Activated CD4-positive, alpha-beta memory T cell treated with anti-CD3 and anti-CD28 coated beads for 36 hours (primary cell): ENCODE measurements around the gene SOWAHD. TPM values are rescaled to one million over a fixed set of nuclear protein-coding genes. Genes with fewer than 3 reads are reported as not detected.
A peak's percentile ranks its signal among the peaks of the same experiment; 100 is the strongest.
"Not testable (repeated sequence)": the region's sequence is repeated elsewhere in the genome, so short reads cannot be mapped to it uniquely, and the experiment has no call there.

Experiments
- CTCF ChIA-PET: fragments of 350-600 bp; sonication (Branson Sonifier 250); formaldehyde crosslinking; loops from one replicate; lab custom pipeline; 2021; ENCODE audit warnings: antibody characterized with exemption, inconsistent platforms; lab: Charles Lee
- POLR2A ChIA-PET: fragments of 350-600 bp; sonication (Branson Sonifier 250); formaldehyde crosslinking; loops from one replicate; lab custom pipeline; 2021; ENCODE audit warnings: antibody characterized with exemption; lab: Charles Lee
- DNase-seq: peaks from one replicate; pipeline ENCODE4 v3.0.0-alpha.2; 2020
- H3K27ac Mint-ChIP-seq: one replicate; pipeline ENCODE4 v1.8.0; 2021; ENCODE audit warnings: mixed read lengths
- H3K27me3 Mint-ChIP-seq: one replicate; pipeline ENCODE4 v1.8.0; 2021; ENCODE audit warnings: mixed read lengths
- H3K36me3 Mint-ChIP-seq: one replicate; pipeline ENCODE4 v1.8.0; 2021; ENCODE audit warnings: mixed read lengths
- H3K4me1 Mint-ChIP-seq: one replicate; pipeline ENCODE4 v1.8.0; 2021; ENCODE audit warnings: low read depth, mixed read lengths
- H3K4me3 Mint-ChIP-seq: one replicate; pipeline ENCODE4 v1.8.0; 2021; ENCODE audit warnings: mild to moderate bottlenecking, mixed read lengths
- H3K9me3 Mint-ChIP-seq: one replicate; pipeline ENCODE4 v1.8.0; 2021; ENCODE audit warnings: mixed read lengths
- intact Hi-C: fragments of 100-400 bp; cut with micrococcal nuclease; formaldehyde crosslinking; loops from one replicate; pipeline ENCODE4 v1.15.1; 2023
- total RNA-seq, 2 experiments: library from RNA; stranded (reverse); gene quantifications; one replicate each; pipeline ENCODE4 v1.2.3, GENCODE V29; 2021

Gene SOWAHD
- total RNA-seq, 2 experiments from 2014 or later = 0.34 to 0.55 TPM

DNA sequence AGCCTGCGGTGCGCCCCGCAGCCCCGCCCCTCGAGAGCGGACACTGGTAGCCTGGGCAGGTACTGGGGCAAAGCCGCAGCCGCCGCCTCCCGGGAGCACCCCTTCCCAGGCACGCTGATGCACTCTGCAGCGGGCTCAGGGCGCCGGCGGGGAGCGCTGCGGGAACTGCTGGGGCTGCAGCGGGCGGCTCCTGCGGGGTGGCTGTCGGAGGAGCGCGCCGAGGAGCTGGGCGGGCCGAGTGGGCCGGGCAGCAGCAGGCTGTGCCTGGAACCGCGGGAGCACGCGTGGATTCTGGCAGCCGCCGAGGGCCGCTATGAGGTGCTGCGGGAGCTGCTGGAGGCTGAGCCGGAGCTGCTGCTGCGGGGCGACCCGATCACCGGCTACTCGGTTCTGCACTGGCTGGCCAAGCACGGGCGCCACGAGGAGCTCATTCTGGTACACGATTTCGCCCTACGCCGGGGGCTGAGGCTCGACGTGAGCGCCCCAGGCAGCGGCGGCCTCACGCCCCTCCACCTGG lies 401 bp downstream of the SOWAHD start:
- peaks cover 40% of the 10 kb centered on the region for H3K4me1 Mint-ChIP-seq
- POLR2A ChIA-PET = interaction anchor here (0.5 to 2.3 kb wide), 9 partner anchors 16 to 216 kb away, joined by 3 to 9 read pairs (median 3); partner anchors contain the start of genes RPL39 and SEPTIN6

DNA sequence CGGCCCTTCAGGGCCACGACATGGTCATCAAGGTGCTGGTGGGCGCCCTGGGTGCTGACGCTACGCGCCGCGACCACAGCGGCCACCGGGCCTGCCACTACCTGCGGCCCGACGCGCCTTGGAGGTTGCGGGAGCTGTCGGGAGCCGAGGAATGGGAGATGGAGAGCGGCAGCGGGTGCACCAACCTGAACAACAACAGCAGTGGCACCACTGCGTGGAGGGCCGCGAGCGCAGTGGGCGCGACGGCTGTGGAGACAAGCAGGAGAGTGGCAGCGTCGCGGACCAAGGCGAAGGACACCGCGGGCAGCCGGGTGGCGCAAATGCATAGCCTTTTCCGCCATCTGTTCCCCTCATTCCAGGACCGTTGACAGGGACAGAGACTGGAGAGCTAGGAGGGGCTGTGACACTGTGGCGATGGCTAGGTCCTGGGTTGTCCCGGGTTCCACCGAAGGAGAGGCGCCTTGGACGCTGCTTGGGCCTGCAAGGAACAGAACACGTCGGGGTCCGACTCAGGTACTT lies 919 bp downstream of the SOWAHD start:
- ChIA-PET POLR2A (interaction anchor here (0.7 to 2.3 kb wide), 3 partner anchors 25 to 111 kb away, joined by 3 to 6 read pairs (median 3); no protein-coding TSS in a partner anchor), CTCF (interaction anchor here (1.2 to 2.2 kb wide), 4 partner anchors 10 to 243 kb away, joined by 3 to 9 read pairs (median 4); no protein-coding TSS in a partner anchor)
- Mint-ChIP-seq H3K27ac (no peak overlapping the region), H3K4me3 (peak overlapping the region; percentile 12), H3K36me3 (no peaks in the 10 kb centered on the region), H3K4me1 (peaks cover 35% of the 10 kb centered on the region), H3K27me3 (no peaks in the 10 kb centered on the region), H3K9me3 (no peaks in the 10 kb centered on the region)
- no peak for DNase-seq
- intact Hi-C loops = loop anchor here (5.0 to 10.0 kb wide), 3 partner anchors 113 to 1548 kb away; partner anchors contain the start of genes NDUFA1 and RNF113A

More for the DNA sequence above, 401 bp downstream of the SOWAHD start:
- H3K4me3 Mint-ChIP-seq = peak overlapping the region; percentile 12
- no peaks in the 10 kb centered on the region for H3K36me3 Mint-ChIP-seq
- H3K27me3 Mint-ChIP-seq = no peaks in the 10 kb centered on the region
- CTCF ChIA-PET = interaction anchor here (1.0 to 2.2 kb wide), 8 partner anchors 10 to 243 kb away, joined by 3 to 9 read pairs (median 4); no protein-coding TSS in a partner anchor
- H3K9me3 Mint-ChIP-seq = no peaks in the 10 kb centered on the region
- intact Hi-C loops = loop anchor here (5.0 to 10.0 kb wide), 3 partner anchors 114 to 1549 kb away; partner anchors contain the start of genes NDUFA1 and RNF113A
- H3K27ac Mint-ChIP-seq = no peak overlapping the region
- peak; percentile 51 for DNase-seq

DNA sequence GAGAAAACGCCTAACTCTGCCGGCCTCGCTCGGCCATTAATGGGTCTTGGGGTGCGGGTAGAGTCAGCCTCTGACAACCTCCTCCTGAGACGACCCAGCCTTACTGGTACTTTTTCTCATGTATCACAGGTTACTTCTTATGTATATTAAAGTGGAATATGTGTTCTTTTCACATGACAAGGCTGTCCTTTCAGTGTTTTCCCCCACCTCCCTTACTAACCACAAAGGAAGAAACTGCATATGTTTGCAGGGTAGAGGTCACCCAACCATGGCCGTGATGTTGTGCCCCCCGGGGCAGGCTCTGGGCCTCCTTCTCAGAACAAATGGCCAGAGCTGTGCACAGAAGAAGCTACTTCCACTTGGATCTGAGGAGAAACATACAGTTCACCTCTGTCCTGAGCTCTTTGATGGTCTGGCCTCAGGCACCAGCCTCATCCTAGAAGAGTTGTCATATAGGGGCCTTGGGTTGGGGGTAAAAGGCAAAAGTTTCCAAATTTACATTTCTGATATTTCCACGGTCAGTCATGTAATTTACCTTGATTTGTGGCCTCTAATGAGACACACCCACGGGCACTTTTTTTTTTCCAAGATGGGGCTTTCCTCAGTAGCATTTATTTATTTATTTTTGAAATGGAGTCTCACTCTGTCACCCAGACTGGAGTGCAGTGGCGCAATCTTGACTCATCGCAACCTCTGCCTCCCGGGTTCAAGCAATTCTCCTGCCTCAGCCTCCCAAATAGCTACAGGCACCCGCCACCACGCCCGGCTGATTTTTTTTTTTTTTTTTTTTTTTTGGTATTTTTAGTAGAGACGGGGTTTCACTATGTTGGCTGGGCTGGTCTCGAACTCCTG lies 1.9 kb downstream of the SOWAHD start:
- intact Hi-C loops = no loop called here
- no peak for DNase-seq
- Mint-ChIP-seq H3K27ac (no peak overlapping the region), H3K27me3 (no peaks in the 10 kb centered on the region), H3K9me3 (no peaks in the 10 kb centered on the region), H3K4me3 (no peak overlapping the region), H3K4me1 (peaks cover 27% of the 10 kb centered on the region), H3K36me3 (no peaks in the 10 kb centered on the region)
- CTCF ChIA-PET = interaction anchor here (1.2 to 1.4 kb wide), 3 partner anchors 9 to 31 kb away, joined by 3 to 5 read pairs (median 3); no protein-coding TSS in a partner anchor
- POLR2A ChIA-PET = no interaction called here

DNA sequence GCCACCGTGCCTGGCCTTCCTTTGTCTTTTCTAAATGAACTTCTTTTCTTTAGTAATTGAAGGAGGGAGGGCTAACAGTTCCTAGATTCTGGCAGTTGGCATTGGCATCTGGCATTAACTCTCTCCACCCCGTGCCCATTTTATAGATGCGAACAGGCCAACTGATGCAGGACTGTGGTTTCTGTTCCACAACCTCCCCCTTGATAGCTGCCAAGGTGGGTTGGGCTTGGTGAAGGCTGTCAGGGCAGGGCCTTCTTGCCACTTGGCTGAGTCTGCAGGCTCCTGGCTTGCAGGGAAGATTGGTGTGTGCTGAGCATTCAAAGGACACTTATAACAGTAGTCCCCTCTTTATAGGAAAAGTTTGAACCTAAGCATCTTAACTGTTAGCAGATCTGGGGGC lies 4.3 kb downstream of the SOWAHD start:
- DNase-seq = no peak
- H3K27me3 Mint-ChIP-seq = no peaks in the 10 kb centered on the region
- ChIA-PET POLR2A (no interaction called here), CTCF (interaction anchor here (0.6 kb wide), 1 partner anchor 263 kb away, joined by 4 read pairs; no protein-coding TSS in a partner anchor)
- H3K9me3 Mint-ChIP-seq = no peaks in the 10 kb centered on the region
- H3K36me3 Mint-ChIP-seq = no peaks in the 10 kb centered on the region
- no peak overlapping the region for H3K4me3 Mint-ChIP-seq
- H3K4me1 Mint-ChIP-seq = peaks cover 2% of the 10 kb centered on the region
- intact Hi-C loops = no loop called here
- no peak overlapping the region for H3K27ac Mint-ChIP-seq

DNA sequence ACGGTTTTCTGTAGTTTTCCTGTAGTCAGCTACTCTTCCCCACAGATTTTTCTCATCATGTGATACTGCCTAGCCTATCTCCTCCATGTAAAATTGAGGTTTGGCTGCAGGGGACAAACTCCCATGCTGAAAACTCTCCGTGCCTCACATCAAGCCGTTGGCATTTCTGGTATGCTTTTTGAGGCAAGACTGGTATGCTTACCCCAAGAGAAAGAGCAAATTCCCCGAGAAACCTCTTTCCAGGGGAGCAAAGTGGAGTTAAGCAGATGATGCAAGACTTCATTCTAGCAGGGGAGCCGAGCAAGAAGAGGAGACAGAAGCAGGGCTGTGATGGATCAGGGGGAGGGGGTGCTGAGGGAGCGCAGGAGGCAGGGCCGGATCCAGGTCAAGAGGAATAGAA lies 4.8 kb downstream of the SOWAHD start:
- DNase-seq = no peak

DNA sequence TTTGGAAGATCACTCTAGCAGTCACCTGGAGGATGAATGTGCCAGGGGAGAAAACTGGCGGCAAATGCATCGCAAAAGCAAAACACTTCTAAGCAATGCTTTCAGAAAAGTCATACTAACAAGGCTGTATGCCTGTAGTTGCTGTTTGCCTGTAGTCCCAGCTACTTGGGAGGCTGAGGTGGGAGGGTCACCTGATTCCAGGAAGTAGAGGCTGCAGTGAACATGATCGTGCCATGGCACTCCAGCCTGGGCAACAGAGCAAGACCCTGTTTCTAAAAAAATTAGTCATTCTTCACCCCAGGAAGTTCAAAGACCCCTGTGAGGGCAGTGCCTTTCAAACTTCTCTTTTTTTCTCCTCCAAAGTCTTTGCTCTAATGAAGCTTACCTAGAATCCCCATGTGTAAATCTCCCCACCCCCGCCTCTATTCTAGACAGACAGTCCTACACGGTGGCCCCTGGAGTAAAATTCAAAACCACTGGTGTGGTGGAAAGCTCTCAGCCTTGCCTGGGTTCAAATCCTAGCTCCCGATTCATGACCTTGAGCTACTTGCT lies 5.5 kb downstream of the SOWAHD start:
- ChIA-PET POLR2A (no interaction called here), CTCF (interaction anchor here (0.6 to 1.3 kb wide), 2 partner anchors 21 to 165 kb away, joined by 3 to 4 read pairs; no protein-coding TSS in a partner anchor)
- no peaks in the 10 kb centered on the region for H3K36me3 Mint-ChIP-seq
- no peak for DNase-seq
- H3K9me3 Mint-ChIP-seq = no peaks in the 10 kb centered on the region
- H3K4me1 Mint-ChIP-seq = no peaks in the 10 kb centered on the region
- no peak overlapping the region for H3K27ac Mint-ChIP-seq
- H3K4me3 Mint-ChIP-seq = no peak overlapping the region
- H3K27me3 Mint-ChIP-seq = no peaks in the 10 kb centered on the region
- intact Hi-C loops = no loop called here

More for the DNA sequence above, 4.8 kb downstream of the SOWAHD start:
- no peaks in the 10 kb centered on the region for H3K27me3 Mint-ChIP-seq
- no peak overlapping the region for H3K4me3 Mint-ChIP-seq
- no peak overlapping the region for H3K27ac Mint-ChIP-seq
- no peaks in the 10 kb centered on the region for H3K9me3 Mint-ChIP-seq
- H3K36me3 Mint-ChIP-seq = no peaks in the 10 kb centered on the region
- intact Hi-C loops = no loop called here
- ChIA-PET CTCF (no interaction called here), POLR2A (no interaction called here)
- H3K4me1 Mint-ChIP-seq = no peaks in the 10 kb centered on the region

DNA sequence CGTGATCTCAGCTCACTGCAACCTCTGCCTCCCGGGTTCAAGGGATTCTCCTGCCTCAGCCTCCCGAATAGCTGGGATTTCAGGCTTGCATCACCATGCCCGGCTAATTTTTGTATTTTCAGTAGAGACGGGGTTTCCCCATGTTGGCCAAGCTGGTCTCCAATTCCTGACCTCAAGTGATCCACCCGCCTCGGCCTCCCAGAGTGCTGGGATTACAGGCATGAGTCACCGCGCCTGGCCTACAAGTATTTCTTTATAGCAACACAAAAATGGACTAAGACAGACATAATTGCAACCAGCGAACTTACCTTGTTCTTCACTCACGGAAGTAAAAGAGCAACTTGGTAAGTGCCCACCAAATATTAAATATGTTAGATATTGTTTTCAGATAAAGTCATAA lies 10.0 kb downstream of the SOWAHD start:
- H3K27me3 Mint-ChIP-seq, intact Hi-C loops, H3K4me3 Mint-ChIP-seq, H3K4me1 Mint-ChIP-seq, DNase-seq, H3K27ac Mint-ChIP-seq, H3K36me3 Mint-ChIP-seq, H3K9me3 Mint-ChIP-seq, POLR2A ChIA-PET: not testable (repeated sequence)
- CTCF ChIA-PET = interaction anchor here (1.5 kb wide), 1 partner anchor 9 kb away, joined by 3 read pairs; no protein-coding TSS in a partner anchor

DNA sequence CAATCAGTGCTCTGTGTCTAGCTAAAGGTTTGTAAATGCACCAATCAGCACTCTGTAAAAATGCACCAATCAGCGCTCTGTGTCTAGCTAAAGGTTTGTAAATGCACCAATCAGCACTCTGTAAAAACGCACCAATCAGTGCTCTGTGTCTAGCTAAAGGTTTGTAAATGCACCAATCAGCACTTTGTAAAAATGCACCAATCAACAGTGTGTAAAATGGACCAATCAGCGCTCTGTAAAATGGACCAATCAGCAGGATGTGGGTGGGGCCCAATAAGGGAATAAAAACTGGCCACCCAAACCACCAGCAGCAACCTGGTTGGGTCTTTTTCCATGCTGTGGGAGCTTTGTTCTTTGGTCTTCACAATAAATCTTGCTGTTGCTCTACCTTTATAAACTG lies 11.0 kb downstream of the SOWAHD start:
- POLR2A ChIA-PET, H3K9me3 Mint-ChIP-seq, H3K36me3 Mint-ChIP-seq, H3K4me3 Mint-ChIP-seq, H3K27ac Mint-ChIP-seq, H3K4me1 Mint-ChIP-seq, DNase-seq, H3K27me3 Mint-ChIP-seq, intact Hi-C loops: not testable (repeated sequence)
- CTCF ChIA-PET = interaction anchor here (1.5 kb wide), 1 partner anchor 10 kb away, joined by 3 read pairs; no protein-coding TSS in a partner anchor

DNA sequence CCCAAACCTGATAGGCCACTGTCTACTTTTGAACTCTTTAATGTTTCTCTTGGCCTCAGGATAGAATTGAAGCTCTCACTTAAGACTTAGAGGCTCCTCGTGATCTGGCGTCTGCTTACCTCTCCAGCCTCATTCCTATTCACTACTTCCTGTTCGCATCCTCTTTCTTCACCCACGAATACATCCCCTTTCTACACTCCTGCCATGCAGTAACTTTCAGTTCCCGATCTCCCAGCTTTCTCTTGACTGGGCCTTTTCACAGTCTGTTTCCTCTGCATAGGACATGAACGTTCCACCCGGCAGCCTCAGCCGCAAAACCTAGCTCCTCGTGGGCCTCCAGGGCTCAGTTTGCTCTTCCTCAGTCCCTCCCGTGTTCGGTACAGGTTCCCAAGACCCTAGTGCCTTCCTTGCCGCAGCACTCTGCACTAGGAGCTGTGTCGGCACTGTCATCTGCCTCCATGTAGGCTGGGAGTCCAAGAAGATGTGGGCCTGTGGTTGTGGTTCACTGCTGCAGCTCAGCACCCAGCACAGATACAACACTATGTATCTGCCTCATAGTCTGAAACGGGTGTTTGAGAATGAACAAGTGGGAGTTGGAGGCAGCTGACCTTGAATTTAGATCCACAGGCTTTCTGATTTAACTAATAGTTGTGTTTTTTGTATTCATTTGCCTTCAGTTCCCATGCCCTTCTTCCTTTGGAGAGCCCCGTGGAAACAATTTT lies 17.3 kb downstream of the SOWAHD start:
- H3K36me3 Mint-ChIP-seq = peaks cover under 1% of the 10 kb centered on the region
- H3K27ac Mint-ChIP-seq = no peak overlapping the region
- H3K4me1 Mint-ChIP-seq = peaks cover 3% of the 10 kb centered on the region
- no peak for DNase-seq
- no peak overlapping the region for H3K4me3 Mint-ChIP-seq
- no peaks in the 10 kb centered on the region for H3K27me3 Mint-ChIP-seq
- POLR2A ChIA-PET = interaction anchor here (1.0 to 1.5 kb wide), 2 partner anchors 13 to 18 kb away, joined by 4 read pairs; partner anchors contain the start of gene SOWAHD
- intact Hi-C loops = no loop called here
- no peaks in the 10 kb centered on the region for H3K9me3 Mint-ChIP-seq
- CTCF ChIA-PET = interaction anchor here (1.1 to 1.3 kb wide), 2 partner anchors 46 to 259 kb away, joined by 3 read pairs; no protein-coding TSS in a partner anchor

DNA sequence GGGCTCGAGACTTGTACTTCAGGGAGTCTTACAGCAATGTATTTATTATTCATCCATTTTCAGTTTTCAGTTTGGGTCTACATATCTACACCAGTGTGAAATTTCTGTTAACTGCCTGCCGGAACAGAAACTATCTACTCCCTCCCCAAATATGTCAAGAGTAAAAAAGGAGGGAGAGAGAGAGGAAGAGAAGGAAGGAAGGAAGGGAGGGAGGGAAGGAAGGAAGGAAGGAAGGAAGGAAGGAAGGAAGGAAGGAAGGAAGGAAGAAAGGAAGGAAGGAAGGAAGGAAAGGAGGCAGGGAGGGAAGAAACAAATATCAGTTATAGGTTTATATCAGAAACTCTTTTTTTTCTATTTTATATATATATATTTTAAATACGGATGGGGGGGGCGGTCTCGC lies 20.4 kb downstream of the SOWAHD start:
- CTCF ChIA-PET = no interaction called here
- intact Hi-C loops = no loop called here
- peaks cover 6% of the 10 kb centered on the region for H3K36me3 Mint-ChIP-seq
- no peak for DNase-seq
- POLR2A ChIA-PET = no interaction called here
- no peaks in the 10 kb centered on the region for H3K27me3 Mint-ChIP-seq
- peaks cover 3% of the 10 kb centered on the region for H3K4me1 Mint-ChIP-seq
- H3K9me3 Mint-ChIP-seq = no peaks in the 10 kb centered on the region
- H3K4me3 Mint-ChIP-seq = no peak overlapping the region
- no peak overlapping the region for H3K27ac Mint-ChIP-seq

DNA sequence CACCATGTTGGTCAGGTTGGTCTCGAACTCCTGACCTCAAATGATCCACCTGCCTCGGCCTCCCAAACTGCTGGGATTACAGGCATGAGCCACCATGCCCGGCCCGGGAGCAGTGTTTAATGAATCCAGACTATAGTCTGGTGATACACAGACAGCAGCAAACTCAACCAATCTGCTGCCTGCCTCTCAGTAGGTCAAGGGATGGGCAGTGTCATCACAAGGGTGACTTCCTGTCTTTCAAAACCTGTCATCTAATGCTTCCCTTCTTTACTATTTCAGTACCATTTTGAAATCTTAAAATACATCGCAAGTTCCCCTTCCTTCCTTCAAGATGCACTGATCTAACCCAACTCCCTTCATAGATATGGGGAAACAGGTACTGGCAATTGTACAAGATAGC lies 24.6 kb downstream of the SOWAHD start:
- intact Hi-C loops = no loop called here
- Mint-ChIP-seq H3K4me1 (peaks cover 24% of the 10 kb centered on the region), H3K27me3 (no peaks in the 10 kb centered on the region), H3K36me3 (peaks cover 28% of the 10 kb centered on the region), H3K9me3 (no peaks in the 10 kb centered on the region), H3K27ac (peak overlapping the region; percentile 49), H3K4me3 (no peak overlapping the region)
- ChIA-PET POLR2A (no interaction called here), CTCF (no interaction called here)
- no peak for DNase-seq
